Measurements from ENCODE around the gene GRID2.

- TF ChIP-seq ETV6 (conservative IDR thresholded peaks at IDR 0.05 in 1 of 2, IDR thresholded peaks at IDR 0.05 in 1 of 2; ENCODE audit: borderline replicate concordance in 1 of 2, low read depth in 1 of 2) = no peak
- no peak for TF ChIP-seq SIN3A (IDR thresholded peaks at IDR 0.05; ENCODE audit: low read depth, low read length)
- no peak for TF ChIP-seq TAF1 (IDR thresholded peaks at IDR 0.05; ENCODE audit: borderline replicate concordance, low read depth, low read length)
- TF ChIP-seq POLR2A (IDR thresholded peaks at IDR 0.05; ENCODE audit: low read depth, low read length) = no peak
- TF ChIP-seq EGR1 (IDR thresholded peaks at IDR 0.05; ENCODE audit: borderline replicate concordance in 1 of 2, low read depth in 2 of 2, low read length in 2 of 2) = no peak
- no peak for TF ChIP-seq BCLAF1 (IDR thresholded peaks at IDR 0.05)
- no peak for TF ChIP-seq CTCF (IDR thresholded peaks at IDR 0.05 in 2 of 3, conservative IDR thresholded peaks at IDR 0.05 in 1 of 3; ENCODE audit: control insufficient read depth in 2 of 3, extremely low read depth in 1 of 3, insufficient read depth in 1 of 3, low read depth in 3 of 3, low read length in 3 of 3)
- TF ChIP-seq SUZ12 (IDR thresholded peaks at IDR 0.05; ENCODE audit: unreplicated experiment) = no peak
- no peak for TF ChIP-seq SP1 (IDR thresholded peaks at IDR 0.05; ENCODE audit: low read depth, low read length)
- no peak for TF ChIP-seq ELK1 (IDR thresholded peaks at IDR 0.05; ENCODE audit: low read depth, low read length)
Measured at GRCh38 chr4:93740890-93741289, 1437.1 kb downstream of the GRID2 start.

Data from GM12878 (cell line).